ENCODE results near the gene PAM. TPM values are rescaled to one million over a fixed set of nuclear protein-coding genes. Genes with fewer than 3 reads are reported as not detected.

The PAM gene
- total and polyA plus RNA-seq, 2 donors from 2014 or later = 158 to 293 TPM

DNA sequence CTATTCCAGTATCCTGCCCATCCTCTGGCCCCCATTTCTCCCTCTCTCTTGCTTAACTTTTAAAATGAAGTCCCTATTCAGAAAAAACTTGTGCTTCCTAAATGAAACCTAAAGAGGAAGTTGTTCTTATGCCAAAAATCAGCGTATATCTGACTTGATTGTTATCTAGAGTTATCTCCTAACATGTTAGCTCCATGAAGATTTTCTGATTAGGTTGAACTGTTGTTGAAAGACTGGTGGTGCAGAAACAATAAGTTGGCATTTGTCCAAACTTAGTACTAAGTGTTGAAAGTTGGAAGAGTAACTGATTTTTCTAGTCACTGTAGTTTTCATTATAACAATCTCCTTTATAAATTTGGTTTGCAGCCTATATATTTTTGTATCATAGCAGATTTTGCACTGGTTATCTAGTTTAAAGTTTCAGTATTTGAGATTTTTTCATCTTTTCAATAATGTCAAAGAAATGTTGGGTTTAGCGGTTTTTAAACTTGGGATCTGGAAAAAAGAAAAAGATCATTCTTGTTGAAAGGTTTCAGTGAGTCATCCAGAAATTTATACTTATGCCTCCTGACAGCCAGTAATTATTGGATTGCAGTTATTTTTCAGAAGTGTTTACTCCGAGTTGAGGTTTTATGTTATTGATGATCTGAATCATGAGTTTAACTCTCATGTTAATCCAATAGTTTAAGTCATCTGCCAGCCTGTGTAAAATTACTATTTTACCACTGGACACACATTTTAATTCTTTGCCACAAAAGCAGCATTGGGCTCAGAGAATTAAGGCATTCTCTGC, 60.6 kb downstream of the PAM start:
- Histone ChIP-seq H3K4me3 (ENCODE audit: low read length in 3 of 3) (no peak overlapping the region), H3K36me3 (ENCODE audit: control insufficient read depth in 2 of 3, insufficient read depth in 3 of 3, low read length in 3 of 3) (no peaks in the 10 kb centered on the region), H3K27ac (ENCODE audit: low read depth in 2 of 2, low read length in 2 of 2) (no peak overlapping the region), H3K9ac (ENCODE audit: low read length in 3 of 3) (no peak overlapping the region), H3K27me3 (ENCODE audit: control insufficient read depth, insufficient read depth, low read length) (no peaks in the 10 kb centered on the region), H3K4me1 (ENCODE audit: control insufficient read depth in 2 of 3, insufficient read depth in 2 of 3, low read depth in 1 of 3, low read length in 3 of 3) (peaks cover 0 to 4% (median 0%) of the 10 kb centered on the region in 3 donors), H3K9me3 (ENCODE audit: control insufficient read depth in 2 of 3, insufficient read depth in 1 of 3, low read length in 3 of 3) (no peaks in the 10 kb centered on the region)
- TF ChIP-seq CTCF (IDR thresholded peaks at IDR 0.05; ENCODE audit: borderline replicate concordance, extremely low read depth, insufficient read depth) = no peak
- FAIRE-seq = no peak
- intact Hi-C loops (cut with DNase I) = no loop called here
- no peak for DNase-seq

DNA sequence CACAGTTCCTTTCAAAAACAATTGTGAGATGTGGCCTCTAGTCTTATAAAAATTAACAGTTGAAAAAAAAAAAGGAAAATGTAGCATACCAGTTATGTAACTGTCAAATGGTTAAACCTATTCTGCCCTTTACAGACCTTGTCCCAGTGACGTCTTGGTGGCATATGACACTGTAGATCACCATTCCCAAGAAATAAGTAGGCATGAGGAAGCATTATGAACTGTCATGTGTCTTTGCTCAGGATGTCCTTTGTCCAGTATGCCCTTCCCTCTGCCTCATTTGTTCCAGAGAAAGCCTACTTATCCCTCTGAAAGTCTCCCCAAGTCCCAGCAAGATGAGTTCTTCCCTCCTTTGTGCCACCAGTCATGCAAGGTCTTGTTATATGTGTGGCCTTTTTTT, 63.2 kb downstream of the PAM start:
- H3K9me3 ChIP-seq (ENCODE audit: control insufficient read depth in 2 of 3, insufficient read depth in 1 of 3, low read length in 3 of 3) = no peaks in the 10 kb centered on the region
- H3K9ac ChIP-seq (ENCODE audit: low read length in 3 of 3) = no peak overlapping the region
- no peak overlapping the region for H3K27ac ChIP-seq (ENCODE audit: low read depth in 2 of 2, low read length in 2 of 2)
- no peaks in the 10 kb centered on the region for H3K27me3 ChIP-seq (ENCODE audit: control insufficient read depth, insufficient read depth, low read length)
- H3K4me1 ChIP-seq (ENCODE audit: control insufficient read depth in 2 of 3, insufficient read depth in 2 of 3, low read depth in 1 of 3, low read length in 3 of 3) = peaks cover 0 to 4% (median 0%) of the 10 kb centered on the region in 3 donors
- DNase-seq = no peak
- intact Hi-C loops (cut with DNase I) = no loop called here
- H3K36me3 ChIP-seq (ENCODE audit: control insufficient read depth in 2 of 3, insufficient read depth in 3 of 3, low read length in 3 of 3) = no peaks in the 10 kb centered on the region
- no peak for TF ChIP-seq CTCF (IDR thresholded peaks at IDR 0.05; ENCODE audit: borderline replicate concordance, extremely low read depth, insufficient read depth)
- no peak for FAIRE-seq
- no peak overlapping the region for H3K4me3 ChIP-seq (ENCODE audit: low read length in 3 of 3)

DNA sequence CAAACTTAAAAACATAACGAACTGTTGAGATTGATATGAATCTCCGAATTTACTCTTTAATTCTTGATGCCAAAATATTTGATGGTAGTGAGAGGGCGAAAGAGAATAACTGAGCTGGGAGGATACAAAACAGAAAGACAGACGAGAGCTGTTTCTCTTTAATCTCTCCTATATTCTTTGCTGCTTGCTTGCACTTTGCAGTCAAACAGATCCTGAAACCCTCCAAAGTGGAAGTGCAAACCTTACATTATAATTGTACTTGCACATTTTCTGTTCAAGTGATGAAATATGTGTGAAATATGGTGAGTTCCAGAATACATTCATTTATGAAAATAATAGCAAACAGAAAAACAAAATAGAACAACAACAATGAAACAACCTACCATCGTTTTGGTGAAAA, 63.8 kb downstream of the PAM start:
- TF ChIP-seq CTCF (IDR thresholded peaks at IDR 0.05; ENCODE audit: borderline replicate concordance, extremely low read depth, insufficient read depth) = no peak
- H3K4me1 ChIP-seq (ENCODE audit: control insufficient read depth in 2 of 3, insufficient read depth in 2 of 3, low read depth in 1 of 3, low read length in 3 of 3) = peaks cover 0 to 4% (median 0%) of the 10 kb centered on the region in 3 donors

More for the DNA sequence above, 63.8 kb downstream of the PAM start:
- no peak for DNase-seq
- no peak for FAIRE-seq
- Histone ChIP-seq H3K27ac (ENCODE audit: low read depth in 2 of 2, low read length in 2 of 2) (no peak overlapping the region), H3K9ac (ENCODE audit: low read length in 3 of 3) (no peak overlapping the region), H3K36me3 (ENCODE audit: control insufficient read depth in 2 of 3, insufficient read depth in 3 of 3, low read length in 3 of 3) (no peaks in the 10 kb centered on the region), H3K4me3 (ENCODE audit: low read length in 3 of 3) (no peak overlapping the region), H3K9me3 (ENCODE audit: control insufficient read depth in 2 of 3, insufficient read depth in 1 of 3, low read length in 3 of 3) (no peaks in the 10 kb centered on the region), H3K27me3 (ENCODE audit: control insufficient read depth, insufficient read depth, low read length) (no peaks in the 10 kb centered on the region)
- intact Hi-C loops (cut with DNase I) = no loop called here

All from kidney (tissue), 14 donors.